ENCODE data around the gene SAMM50. TPM values are rescaled to one million over a fixed set of nuclear protein-coding genes. Genes with fewer than 3 reads are reported as not detected.

Gene SAMM50
- total RNA-seq, 1 donor from 2014 or later: 32.6 TPM

DNA sequence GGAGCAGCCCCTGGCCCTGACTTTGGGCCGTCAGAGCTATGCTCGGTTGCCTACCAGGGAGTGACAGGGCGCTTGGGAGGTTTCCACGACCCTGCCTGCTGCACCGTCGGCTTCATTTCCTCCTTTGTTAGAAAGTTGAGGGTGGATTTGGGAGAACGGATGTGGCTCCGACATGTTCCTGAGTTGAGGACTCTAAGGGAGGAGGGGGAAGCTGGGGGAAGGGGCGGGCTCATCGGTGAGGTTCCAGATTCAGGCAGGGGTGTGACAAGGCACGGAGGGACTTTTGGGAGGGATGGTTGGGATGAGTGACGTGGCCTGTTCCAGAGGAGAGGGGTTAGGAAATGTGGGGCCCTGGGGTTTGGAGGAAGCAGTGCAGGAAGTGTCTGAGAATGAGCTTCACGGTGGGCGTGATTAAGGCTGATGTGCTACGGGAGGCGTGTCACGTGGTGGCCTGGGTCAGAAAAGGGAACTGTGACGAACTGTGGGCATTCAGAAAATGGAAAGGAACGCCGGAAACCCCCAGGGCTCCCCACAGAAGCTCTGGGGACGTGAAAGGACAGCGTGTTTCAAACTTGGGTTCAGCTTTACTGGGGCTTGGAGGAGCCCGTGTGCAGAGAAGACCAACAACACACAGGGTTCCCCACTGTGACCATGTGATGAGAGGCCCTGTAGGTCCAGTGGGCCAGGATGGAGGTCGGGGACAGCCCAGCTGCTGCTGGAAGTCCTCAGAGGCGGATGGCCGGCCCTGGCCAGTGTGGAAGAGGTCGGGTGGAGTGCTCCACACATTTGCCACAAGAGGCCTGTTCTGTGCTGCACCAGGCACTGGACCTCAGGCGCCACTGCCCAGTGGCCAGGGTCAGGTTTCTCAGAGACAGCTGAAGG, 71.6 kb downstream of the SAMM50 start:
- peak; percentile 84 for DNase-seq (ENCODE audit: low read depth)

- no peak for DNase-seq (ENCODE audit: low read depth)
These were observed 72.8 kb downstream of the SAMM50 start for GRCh38 chr22:44028091-44028490.

- DNase-seq (ENCODE audit: low read depth): no peak
These were observed 73.8 kb downstream of the SAMM50 start for GRCh38 chr22:44029069-44029468.

DNA sequence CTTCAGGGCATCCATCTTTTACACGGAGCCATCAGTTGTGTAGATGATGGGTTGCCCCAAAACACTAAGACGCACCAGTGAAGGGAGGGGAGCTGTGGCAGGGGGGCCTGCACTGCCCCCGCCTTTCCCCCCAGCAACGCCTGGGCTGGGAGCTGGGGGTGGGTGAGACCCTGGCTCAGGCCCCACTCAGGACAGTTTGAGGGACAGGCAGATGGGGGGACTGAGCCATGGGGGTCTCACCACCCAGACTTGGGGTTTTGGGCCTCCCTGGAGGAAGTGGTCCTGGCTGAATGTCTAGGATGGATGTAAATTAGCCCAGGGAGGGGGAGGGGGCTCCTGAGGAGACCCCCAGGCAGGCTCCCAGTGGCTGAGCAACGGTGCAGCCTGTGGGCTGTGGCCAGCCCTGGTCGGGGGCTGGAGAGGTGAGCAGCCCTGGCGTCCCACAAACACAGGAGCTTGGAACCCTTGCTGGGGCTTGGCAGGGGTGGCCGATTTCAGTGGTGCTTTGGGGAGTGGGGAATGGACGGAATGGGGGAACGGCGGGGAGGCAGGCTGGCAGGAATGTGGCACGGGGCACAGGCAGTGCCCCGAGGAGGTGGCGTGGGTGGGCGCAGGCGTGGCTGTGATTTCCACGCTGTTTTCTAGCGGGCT, 74.9 kb downstream of the SAMM50 start:
- DNase-seq (ENCODE audit: low read depth): no peak

DNA sequence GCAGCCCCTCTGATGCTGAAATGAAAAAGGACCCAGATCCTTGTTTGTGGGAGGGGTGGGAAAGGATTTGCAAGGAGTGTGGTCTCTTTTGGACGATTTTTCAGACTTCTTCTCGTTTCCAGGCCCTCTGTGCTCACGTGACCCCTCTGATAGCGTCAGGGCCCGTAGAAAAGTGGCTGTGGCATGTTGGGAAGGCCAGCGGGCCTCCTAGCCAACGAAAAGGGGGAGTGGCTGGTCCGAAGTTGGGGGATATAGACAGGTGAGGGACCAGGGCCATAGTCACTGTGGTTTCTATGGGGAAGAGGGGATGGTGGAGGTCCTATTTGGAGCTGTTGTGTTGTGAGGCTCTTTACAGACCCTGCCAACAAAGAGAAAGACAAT, 75.5 kb downstream of the SAMM50 start:
- DNase-seq (ENCODE audit: low read depth): no peak

GRCh38 chr22:44031158-44031952, 76.1 kb downstream of the SAMM50 start:
- DNase-seq (ENCODE audit: low read depth): no peak

GRCh38 chr22:44032126-44032730, 77.0 kb downstream of the SAMM50 start:
- DNase-seq (ENCODE audit: low read depth): peak; percentile 40

- DNase-seq (ENCODE audit: low read depth): no peak
These were observed 78.0 kb downstream of the SAMM50 start for GRCh38 chr22:44033287-44033686.

DNA sequence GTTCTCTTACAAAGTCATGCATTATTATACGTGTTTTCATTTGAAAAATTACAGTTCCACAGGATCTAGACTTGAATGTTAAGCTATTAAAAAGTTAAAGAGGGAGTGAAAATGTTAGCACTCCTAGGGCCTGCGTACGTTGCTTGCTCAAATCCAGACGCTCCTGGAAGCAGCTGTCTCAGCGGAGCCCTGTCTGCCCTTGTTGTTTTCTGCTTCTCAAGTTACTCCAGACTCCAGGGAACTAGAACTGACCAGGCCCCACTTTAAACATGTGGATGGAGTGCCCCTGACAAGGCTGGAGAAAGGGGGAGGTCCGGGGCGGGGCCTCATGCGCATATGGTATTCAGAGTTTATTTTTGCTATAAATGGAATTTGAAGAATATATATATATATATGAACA, 78.5 kb downstream of the SAMM50 start:
- DNase-seq (ENCODE audit: low read depth): peak; percentile 68

DNA sequence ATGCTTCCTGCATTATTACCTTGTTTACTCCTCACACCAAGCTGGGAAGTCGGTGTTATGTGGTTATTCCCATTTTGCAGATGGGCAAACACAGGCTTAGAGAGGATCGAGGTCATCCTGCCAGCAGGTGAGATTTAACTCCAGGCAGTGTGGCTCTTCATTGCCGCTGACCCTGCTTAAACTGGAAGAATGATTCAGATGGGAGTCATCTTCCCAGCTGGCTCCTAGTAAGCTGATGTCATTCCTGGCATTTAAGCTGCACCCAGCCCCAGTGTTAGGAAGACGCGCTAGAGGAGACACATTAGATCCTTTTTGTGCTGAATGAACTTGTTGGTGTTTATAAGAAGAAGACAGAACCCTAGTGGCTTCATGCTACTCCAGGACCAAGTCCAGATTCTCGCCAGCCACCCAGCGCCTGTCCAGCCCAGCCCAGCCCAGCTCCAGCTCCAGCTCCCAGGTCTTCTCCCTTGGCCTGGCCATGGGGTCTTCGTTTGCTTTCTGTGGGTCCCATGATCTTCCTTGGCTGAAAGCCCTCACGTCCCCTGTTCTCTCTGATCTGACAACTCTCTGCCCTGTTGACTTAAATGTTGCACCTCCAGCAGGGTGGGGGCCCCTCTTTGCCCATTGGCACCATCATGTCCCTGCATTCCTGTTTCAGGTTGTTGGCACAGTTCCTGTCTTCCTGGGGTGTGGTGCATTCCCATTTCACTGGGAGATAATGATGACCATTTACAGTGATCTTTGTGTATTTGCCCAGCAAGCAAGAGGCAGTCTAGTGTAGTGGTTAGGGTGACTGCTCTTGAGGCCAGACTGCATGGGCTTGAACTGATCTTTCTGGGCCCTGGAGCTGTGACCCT, 82.5 kb downstream of the SAMM50 start:
- DNase-seq (ENCODE audit: low read depth): peak; percentile 96

DNA sequence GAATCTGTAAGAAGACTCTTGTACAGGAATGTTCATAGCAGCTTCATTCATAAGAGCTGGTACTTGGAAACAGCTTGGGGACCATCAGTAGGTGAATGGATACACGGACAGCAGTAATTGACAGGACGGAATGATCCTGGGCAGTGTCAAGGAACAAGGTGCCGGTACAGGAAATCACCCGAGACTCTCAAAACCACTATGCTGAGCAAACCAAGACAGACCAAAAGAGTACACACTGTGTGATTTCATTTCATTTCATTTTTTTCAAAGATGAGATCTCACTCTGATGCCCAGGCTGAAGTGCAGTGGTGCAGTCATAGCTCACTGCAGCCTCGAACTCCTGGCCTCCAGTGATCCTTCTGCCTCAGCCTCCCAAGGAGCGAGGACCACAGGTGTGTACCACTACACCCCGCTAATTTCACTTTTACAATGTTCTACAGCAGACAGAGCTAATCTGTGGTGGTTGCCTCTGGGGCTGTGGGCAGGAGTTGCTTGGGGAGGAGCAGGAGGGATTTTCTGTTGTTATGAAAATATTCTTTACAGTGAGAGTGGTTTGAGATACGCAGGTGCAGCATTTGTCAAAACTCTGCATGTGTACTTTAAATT, 84.4 kb downstream of the SAMM50 start:
- DNase-seq (ENCODE audit: low read depth): no peak

GRCh38 chr22:44042249-44043218, 87.3 kb downstream of the SAMM50 start:
- DNase-seq (ENCODE audit: low read depth): no peak

GRCh38 chr22:44045145-44045544, 89.9 kb downstream of the SAMM50 start:
- no peak for DNase-seq (ENCODE audit: low read depth)

Other genes starting within 250 kb of the SAMM50 start
- gene EFCAB6, start 143.1 kb upstream of the SAMM50 start, total RNA-seq: 2.7 and 4.6 TPM in 2 replicates
- 0.36 TPM in 1 of 2 replicates, not detected in the other for gene SULT4A1, start 92.9 kb upstream of the SAMM50 start, total RNA-seq
- not detected in 2 replicates for gene PNPLA5, start 63.4 kb upstream of the SAMM50 start, total RNA-seq
- gene PNPLA3, start 31.6 kb upstream of the SAMM50 start, total RNA-seq: 25.0 and 34.5 TPM in 2 replicates
- gene PARVB, start 68.9 kb downstream of the SAMM50 start, total RNA-seq: 53.2 and 80.0 TPM in 2 replicates
- gene PARVG, start 225.5 kb downstream of the SAMM50 start, total RNA-seq: 0.05 TPM in 1 of 2 replicates, not detected in the other